ENCODE measurements around the gene PERCC1.

DNA sequence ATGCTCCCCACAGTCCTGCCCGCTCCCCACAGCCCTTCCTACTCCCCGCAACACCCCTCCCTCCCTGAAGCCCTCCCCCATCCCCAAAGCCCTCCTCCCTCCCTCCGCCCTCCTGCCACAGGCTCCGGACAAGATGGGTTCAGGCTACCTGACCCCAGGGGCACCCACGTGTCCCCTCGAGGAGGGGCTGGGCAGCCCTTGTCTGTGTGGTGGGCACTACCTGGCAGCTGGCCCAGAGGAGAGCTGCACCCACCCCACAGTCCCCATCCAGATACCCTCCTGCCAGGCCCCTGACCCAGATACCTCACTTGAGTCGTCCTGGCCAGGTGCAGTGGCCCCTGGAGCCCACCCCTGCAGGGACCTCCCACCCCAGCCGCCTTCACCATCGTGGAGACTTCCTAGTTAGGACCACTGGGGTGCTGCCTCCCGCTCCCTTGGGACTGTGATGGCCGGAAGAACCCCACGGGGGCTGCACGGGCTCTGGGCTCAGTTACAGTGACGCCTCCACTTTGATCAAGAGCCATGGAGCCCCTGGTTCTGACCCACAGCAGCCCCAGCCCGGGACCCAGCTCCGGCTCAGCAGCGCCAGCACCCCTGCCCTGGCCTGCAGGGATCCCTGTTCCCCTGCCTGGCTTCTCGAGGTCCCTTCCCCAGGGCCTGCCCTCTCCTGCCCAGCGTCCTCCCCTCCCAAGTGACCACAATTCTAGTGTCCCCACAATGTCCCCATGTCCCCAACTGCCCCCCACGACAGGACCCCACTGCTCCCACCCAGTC lies 806 bp downstream of the PERCC1 start:
- TF ChIP-seq, protein P1, sequence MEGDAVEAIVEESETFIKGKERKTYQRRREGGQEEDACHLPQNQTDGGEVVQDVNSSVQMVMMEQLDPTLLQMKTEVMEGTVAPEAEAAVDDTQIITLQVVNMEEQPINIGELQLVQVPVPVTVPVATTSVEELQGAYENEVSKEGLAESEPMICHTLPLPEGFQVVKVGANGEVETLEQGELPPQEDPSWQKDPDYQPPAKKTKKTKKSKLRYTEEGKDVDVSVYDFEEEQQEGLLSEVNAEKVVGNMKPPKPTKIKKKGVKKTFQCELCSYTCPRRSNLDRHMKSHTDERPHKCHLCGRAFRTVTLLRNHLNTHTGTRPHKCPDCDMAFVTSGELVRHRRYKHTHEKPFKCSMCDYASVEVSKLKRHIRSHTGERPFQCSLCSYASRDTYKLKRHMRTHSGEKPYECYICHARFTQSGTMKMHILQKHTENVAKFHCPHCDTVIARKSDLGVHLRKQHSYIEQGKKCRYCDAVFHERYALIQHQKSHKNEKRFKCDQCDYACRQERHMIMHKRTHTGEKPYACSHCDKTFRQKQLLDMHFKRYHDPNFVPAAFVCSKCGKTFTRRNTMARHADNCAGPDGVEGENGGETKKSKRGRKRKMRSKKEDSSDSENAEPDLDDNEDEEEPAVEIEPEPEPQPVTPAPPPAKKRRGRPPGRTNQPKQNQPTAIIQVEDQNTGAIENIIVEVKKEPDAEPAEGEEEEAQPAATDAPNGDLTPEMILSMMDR (IDR thresholded peaks at IDR 0.05; ENCODE audit: insufficient read depth, low read length, poor library complexity, severe bottlenecking) = no peak
- TF ChIP-seq EZH2phosphoT487 (conservative IDR thresholded peaks at IDR 0.05; ENCODE audit: low read length) = no peak

Measured in SU-DHL-6 (cell line).